ENCODE data around the gene KRR1.

The KRR1 gene

DNA sequence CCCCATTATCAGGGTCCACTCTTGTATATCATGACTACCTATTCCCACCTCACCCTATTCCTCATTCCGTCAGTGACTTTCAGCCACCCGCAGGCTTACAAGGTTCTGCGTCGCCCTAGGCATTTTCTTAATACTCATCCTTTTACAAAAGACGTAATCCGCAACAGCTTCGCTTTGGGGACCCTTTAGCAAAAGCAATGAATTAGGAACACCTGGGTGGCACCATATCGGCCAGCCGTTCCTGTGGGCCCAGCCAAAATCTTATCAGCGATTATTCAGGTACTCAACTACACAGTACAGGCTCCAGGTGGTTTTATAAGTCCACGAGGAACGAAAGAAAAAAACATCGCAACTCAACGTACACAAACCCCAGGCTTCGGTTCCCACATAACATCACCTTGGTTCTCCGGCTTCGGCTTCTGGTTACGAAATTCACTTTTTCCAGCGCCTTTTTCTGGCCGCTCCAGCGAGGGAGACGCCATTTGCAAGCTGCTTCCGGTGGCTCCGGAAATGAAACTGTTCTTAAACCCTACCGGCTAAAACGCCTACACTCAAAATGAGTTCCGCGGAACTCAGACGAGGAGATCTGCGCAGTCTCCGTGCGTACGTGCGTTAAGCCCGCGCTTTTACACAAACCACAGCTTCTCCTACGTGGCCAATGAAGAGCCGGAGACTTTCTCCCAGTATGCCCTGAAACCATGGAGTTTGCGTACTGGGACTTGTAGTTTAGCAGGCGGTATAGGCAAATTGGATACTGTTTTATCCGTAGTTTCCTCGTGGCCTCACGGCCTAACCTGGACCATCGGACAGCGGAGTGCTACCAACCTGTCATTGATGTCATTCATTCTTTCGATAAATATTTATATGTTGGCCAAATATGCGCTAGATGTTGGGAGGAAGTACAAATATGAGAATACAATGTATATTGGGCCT, at the start of gene KRR1:
KRR1 (minus strand) TSS at position 494 of the 933 bp plus-strand sequence; CDS start at position 482, 12 bp downstream.
- ATAC-seq (replicated peaks) (peak; percentile 97 to 98), DNase-seq (peak; percentile 90)
- Mint-ChIP-seq H3K27me3 (no peaks in the 10 kb centered on the region), H3K9me3 (no peaks in the 10 kb centered on the region), H3K4me3 (peak within 1 kb of the TSS; percentile 98 to 99), H3K36me3 (peaks cover 3 to 16% of the 10 kb centered on the region in 2 donors), H3K4me1 (peaks cover 14 to 18% of the 10 kb centered on the region in 2 donors), H3K27ac (peak within 1 kb of the TSS; percentile 99)

DNA sequence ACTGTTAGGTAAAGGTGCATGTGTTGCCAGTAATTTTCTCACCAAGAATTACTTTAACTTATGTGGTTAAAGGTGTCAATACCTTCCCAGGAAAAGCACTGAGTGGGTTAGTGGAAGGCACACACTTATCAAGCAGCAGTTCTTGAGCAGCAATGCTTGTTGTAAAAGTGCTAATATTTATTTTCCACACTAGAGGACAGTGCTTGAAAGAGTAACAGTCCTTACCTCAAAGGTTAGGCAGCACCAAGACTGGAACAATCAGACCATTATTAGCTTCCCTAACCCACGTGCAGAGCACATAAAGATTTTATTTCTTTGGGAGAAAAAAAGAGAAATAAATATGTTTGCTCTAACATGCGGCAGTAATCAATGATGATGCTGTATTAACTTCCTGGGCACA, 48.8 kb upstream of the KRR1 start:
- Mint-ChIP-seq H3K4me1 (no peaks in the 10 kb centered on the region), H3K36me3 (no peaks in the 10 kb centered on the region), H3K27me3 (peaks cover 16 to 18% of the 10 kb centered on the region in 2 donors), H3K9me3 (no peaks in the 10 kb centered on the region), H3K4me3 (no peak overlapping the region), H3K27ac (no peak overlapping the region)
- ATAC-seq (replicated peaks) (no peak), DNase-seq (no peak)

DNA sequence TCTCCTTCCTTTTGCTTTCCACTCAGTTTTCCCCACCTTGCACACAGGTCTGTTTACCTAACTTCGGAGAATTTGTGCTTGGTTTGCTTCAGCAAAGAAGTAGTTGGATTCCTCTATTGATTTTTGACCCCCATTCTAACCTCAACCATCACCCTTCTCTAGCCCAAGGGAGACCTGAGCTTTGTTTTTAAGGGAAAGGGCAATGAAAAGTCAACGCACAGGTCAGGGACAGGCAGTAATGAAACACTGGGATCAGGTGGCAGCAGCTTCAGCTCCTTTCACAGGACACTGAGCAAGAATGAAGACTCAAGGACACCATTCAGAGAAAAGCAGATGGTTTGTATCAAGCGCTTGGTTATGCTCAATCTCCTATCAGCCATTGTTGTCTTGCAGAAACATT, 46.9 kb upstream of the KRR1 start:
- Mint-ChIP-seq H3K36me3 (no peaks in the 10 kb centered on the region), H3K4me1 (no peaks in the 10 kb centered on the region), H3K4me3 (no peak overlapping the region), H3K27me3 (peaks cover 16 to 18% of the 10 kb centered on the region in 2 donors), H3K9me3 (no peaks in the 10 kb centered on the region), H3K27ac (no peak overlapping the region)
- no peak for DNase-seq
- no peak for ATAC-seq (replicated peaks)

DNA sequence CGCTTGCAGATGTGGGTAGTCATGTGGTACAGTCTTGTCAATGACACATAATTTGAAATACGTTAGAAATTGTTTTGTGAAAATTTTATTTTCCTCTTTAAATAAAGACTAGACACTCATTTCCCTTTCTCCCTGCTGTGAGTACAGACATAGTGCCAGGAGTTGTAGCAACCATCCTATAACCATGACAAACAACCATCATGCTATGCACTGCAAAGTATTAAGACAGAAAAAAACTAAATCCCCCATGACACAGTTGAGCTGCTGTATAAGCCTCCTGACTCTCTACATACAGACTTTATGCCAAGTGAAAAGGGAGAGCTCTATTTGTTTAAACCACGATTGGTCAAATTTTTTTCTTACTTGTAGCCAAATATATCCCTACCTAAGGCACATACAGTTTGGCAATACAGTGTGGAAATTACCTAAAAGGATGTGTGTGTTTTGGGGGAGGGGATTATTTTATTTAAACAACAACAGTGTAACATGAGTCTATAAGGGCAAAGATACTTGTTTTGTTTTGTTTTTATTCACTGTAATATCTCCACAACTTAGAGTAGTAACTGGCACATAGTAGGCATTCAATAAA, 45.0 kb upstream of the KRR1 start:
- Mint-ChIP-seq H3K4me3 (no peak overlapping the region), H3K27me3 (peaks cover 11 to 13% of the 10 kb centered on the region in 2 donors), H3K27ac (no peak overlapping the region), H3K36me3 (no peaks in the 10 kb centered on the region), H3K4me1 (no peaks in the 10 kb centered on the region), H3K9me3 (no peaks in the 10 kb centered on the region)
- no peak for ATAC-seq (replicated peaks)
- DNase-seq = no peak

DNA sequence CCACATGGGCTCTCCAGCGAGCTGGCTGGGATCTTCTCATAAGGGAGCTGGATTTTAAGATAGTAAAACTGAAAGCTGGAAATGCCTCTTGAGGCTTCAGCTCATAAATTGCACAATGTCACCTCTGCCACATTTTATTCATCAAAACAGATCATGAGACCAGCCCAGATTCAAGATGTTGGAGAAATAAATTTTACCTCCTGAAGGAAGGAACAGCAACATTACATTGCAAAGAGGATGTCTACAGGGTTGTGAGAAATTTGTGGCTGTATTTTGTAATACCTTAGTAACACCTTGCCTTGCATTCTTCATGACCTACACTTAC, 43.1 kb upstream of the KRR1 start:
- peaks cover 10 to 19% of the 10 kb centered on the region in 2 donors for H3K27me3 Mint-ChIP-seq
- H3K4me1 Mint-ChIP-seq = no peaks in the 10 kb centered on the region
- no peaks in the 10 kb centered on the region for H3K9me3 Mint-ChIP-seq
- no peak for ATAC-seq (replicated peaks)
- no peak overlapping the region for H3K4me3 Mint-ChIP-seq
- H3K27ac Mint-ChIP-seq = no peak overlapping the region
- DNase-seq = no peak
- H3K36me3 Mint-ChIP-seq = no peaks in the 10 kb centered on the region

DNA sequence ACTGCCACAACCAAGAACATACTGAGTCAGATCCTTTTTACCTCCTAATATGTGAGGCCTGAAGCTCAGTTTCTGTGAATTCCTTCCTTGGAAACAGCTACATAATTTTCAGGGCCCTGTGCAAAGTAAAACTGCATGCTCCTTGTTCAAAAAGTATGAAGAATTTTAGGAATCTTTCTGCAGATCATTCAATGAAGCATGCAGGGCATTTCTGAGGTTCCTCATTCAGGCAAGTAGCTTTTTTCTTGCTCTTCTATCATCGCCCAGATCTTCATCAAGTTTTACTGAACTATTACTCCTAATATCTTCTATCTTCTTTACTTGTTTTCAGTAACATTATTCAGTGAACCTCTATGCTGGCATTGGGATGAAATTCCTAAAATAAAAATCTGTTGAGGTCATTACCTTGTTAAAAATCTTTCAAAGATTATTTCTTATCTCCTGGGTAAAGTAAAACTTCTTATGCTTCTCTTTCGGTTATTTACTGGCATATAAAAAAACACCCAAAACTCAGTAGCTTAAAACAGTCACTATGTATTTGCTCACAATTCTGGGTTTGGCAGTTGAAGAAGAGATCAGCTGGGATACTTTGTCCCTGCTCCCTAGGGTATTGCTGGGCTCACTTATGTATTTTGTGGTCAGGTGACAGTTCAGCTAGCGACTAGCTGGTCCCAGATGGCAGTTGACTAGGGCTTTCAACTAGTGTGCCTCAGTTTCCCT, 42.6 kb upstream of the KRR1 start:
- no peak for DNase-seq

DNA sequence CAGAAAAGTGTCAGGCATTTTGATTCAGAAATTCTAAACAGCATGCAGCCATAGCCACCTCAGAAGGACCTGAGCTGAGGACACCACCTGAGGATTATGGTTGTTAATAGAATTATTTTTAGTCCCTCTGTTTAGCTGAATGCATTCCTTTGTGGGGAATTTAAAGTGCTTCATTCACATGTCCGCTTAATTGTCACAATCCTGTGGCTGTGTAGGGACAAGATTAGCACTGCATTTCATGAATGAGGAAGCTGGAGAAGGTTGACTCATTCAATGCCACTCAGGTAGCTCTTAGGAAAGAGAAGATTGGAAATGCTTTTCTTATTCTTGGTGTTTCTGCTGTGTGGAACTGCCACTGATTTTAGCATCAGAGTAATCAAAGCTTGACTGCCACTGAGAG, 42.0 kb upstream of the KRR1 start:
- no peaks in the 10 kb centered on the region for H3K4me1 Mint-ChIP-seq
- peaks cover 10 to 19% of the 10 kb centered on the region in 2 donors for H3K27me3 Mint-ChIP-seq
- H3K27ac Mint-ChIP-seq = no peak overlapping the region
- peak in 1 of 2 donors; percentile 33 for ATAC-seq (replicated peaks)
- no peaks in the 10 kb centered on the region for H3K36me3 Mint-ChIP-seq
- H3K9me3 Mint-ChIP-seq = no peaks in the 10 kb centered on the region
- no peak overlapping the region for H3K4me3 Mint-ChIP-seq
- no peak for DNase-seq

More for the DNA sequence above, 42.6 kb upstream of the KRR1 start:
- no peaks in the 10 kb centered on the region for H3K9me3 Mint-ChIP-seq
- H3K4me3 Mint-ChIP-seq = no peak overlapping the region
- no peaks in the 10 kb centered on the region for H3K36me3 Mint-ChIP-seq
- H3K27me3 Mint-ChIP-seq = peaks cover 10 to 19% of the 10 kb centered on the region in 2 donors
- H3K4me1 Mint-ChIP-seq = no peaks in the 10 kb centered on the region
- ATAC-seq (replicated peaks) = no peak
- H3K27ac Mint-ChIP-seq = no peak overlapping the region

DNA sequence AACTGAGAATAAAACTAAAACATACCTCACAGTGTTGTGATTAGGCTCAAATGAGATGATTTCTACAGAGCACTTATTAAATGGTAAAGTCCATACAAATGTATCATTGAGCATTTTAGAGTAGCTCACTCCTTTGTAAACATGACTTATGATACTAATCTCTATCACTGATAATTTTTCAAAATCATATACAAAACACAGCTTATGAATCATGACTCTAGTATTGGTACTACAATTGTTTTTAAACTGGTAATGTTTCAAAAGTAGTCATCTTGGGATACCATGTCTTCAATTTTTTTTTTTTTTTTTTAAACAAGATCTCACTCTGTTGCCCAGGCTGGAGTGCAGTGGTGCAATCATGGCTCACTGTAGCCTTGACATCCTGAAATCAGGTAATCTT, 40.1 kb upstream of the KRR1 start:
- Mint-ChIP-seq H3K4me3 (no peak overlapping the region), H3K27me3 (peaks cover 14 to 24% of the 10 kb centered on the region in 2 donors), H3K27ac (no peak overlapping the region), H3K4me1 (no peaks in the 10 kb centered on the region), H3K9me3 (no peaks in the 10 kb centered on the region), H3K36me3 (no peaks in the 10 kb centered on the region)
- DNase-seq (no peak), ATAC-seq (replicated peaks) (no peak)

DNA sequence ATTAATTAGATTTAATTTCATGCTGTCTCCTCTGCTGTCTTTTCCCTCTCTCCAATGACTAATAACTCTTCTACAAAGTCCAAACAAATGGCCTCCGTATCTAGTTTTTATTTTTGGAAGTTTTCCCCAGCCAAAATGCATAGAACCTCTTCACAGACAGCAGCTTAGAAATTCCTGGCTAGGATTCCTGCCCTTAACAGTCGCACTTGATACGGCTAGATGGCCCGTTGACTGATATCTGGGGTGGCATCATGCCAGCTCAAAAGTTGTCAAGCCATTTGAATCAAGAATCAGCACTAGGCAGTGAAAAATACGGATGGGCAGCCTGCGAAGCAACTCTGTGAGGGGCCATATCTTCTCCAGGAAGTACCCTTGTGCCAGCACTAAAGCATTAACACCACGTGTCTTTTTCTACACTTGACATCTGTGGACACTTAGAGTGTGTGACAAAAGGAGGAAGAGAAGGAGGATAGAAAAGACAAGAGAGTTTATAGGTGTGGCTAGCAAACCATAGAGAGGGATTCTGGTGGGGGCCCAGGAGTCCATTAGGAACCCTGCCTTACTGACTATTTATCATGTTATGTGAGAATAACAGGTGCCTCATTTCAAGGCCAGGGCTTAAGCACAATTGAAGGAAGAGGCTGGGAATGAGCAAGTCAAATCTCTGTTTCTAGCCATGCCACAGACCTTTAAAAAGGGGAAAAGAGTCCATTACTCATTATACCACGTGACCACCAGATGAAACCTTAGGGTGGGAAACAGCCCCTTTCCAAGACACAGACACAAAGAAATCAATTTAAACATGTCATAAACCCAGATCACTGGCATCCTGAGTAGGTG, 39.2 kb upstream of the KRR1 start:
- Mint-ChIP-seq H3K4me3 (no peak overlapping the region), H3K9me3 (no peaks in the 10 kb centered on the region), H3K4me1 (no peaks in the 10 kb centered on the region), H3K27ac (no peak overlapping the region), H3K36me3 (no peaks in the 10 kb centered on the region), H3K27me3 (peaks cover 18 to 20% of the 10 kb centered on the region in 2 donors)
- peak in 1 of 2 donors; percentile 18 for ATAC-seq (replicated peaks)
- DNase-seq = no peak

DNA sequence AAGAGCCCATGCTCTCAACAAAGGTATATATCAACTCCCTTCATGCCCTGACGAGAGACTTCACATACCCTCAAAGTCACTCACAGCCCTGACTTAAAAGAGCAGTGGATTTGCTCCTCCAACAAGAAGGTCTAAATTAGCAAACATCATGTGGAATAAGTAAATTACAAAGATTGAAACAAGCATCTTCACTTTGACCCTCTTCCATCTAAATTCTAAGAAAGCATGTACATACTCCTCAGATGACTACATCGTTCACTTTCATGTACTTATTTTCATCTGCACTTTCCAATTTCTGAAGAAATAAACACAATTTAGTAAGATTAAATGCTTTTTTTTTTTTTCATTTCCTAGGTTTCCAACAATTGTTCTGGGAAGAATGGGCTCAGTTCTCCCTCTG, 38.6 kb upstream of the KRR1 start:
- DNase-seq = no peak
- no peaks in the 10 kb centered on the region for H3K36me3 Mint-ChIP-seq

DNA sequence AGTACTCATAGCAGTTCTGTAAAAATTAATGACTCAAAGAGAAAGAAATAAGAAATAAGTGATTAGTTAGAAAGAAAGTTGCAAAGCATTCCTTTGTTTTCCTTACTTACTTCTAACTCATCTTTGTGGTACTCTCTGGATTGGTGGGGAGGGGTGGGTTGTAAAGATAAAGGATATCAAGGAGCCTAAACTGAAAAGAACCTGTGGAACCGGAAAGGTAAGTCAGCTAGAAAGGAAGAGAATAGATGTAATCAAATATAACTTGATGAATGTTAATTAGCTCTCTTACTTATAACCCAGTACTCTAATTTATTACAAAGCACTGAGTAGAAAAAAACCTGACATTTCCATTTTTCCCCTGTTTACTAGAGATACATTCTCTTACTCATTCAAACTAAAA, 37.5 kb upstream of the KRR1 start:
- Mint-ChIP-seq H3K4me1 (no peaks in the 10 kb centered on the region), H3K27me3 (peaks cover 26 to 29% of the 10 kb centered on the region in 2 donors), H3K36me3 (no peaks in the 10 kb centered on the region), H3K27ac (no peak overlapping the region), H3K9me3 (no peaks in the 10 kb centered on the region), H3K4me3 (no peak overlapping the region)
- DNase-seq (no peak), ATAC-seq (replicated peaks) (no peak)

More for the DNA sequence above, 38.6 kb upstream of the KRR1 start:
- Mint-ChIP-seq H3K9me3 (no peaks in the 10 kb centered on the region), H3K27me3 (peaks cover 20 to 21% of the 10 kb centered on the region in 2 donors), H3K4me3 (no peak overlapping the region), H3K4me1 (no peaks in the 10 kb centered on the region), H3K27ac (no peak overlapping the region)
- ATAC-seq (replicated peaks) = no peak

DNA sequence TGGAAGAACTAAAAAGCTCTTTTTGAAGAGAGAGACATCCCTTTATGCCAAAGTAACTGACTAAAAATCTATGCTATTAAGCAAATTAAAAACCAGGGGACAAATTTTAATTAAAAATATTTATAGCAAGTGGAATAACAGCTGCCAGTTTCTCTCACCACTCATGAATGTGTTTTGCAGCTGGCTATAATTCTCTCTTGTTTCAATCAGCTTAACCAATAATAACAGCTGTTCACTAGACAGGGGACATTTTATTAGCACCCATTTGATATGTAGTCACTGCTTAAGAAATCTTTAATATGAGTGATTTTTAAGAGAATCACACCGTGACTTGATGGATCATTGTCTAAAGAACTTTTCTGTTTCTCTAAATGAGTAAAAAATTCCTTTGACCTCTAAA, 34.2 kb upstream of the KRR1 start:
- H3K9me3 Mint-ChIP-seq = no peaks in the 10 kb centered on the region
- H3K4me1 Mint-ChIP-seq = no peaks in the 10 kb centered on the region
- no peak overlapping the region for H3K27ac Mint-ChIP-seq
- H3K4me3 Mint-ChIP-seq = no peak overlapping the region
- peaks cover 22 to 29% of the 10 kb centered on the region in 2 donors for H3K27me3 Mint-ChIP-seq
- H3K36me3 Mint-ChIP-seq = no peaks in the 10 kb centered on the region
- no peak for ATAC-seq (replicated peaks)
- DNase-seq = no peak

DNA sequence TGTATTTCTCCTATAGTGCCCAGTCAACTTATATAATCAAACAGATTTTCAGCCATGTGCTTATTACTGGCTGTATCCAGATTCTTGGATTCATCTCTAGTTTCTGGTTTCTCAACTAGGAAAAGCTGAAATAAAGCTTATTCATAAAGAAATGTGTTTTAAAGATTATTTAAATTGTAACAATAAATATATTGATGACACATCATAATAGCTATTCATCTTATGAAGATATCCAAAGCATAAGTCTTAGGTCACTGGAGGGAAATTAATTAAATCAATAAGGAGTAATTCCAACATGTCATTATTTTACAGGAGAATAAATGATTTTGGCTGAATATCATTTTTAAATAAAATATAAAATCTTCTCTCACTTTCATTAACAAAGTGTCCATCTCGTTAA, 32.1 kb upstream of the KRR1 start:
- peaks cover 21 to 33% of the 10 kb centered on the region in 2 donors for H3K27me3 Mint-ChIP-seq
- H3K9me3 Mint-ChIP-seq = no peaks in the 10 kb centered on the region
- DNase-seq (no peak), ATAC-seq (replicated peaks) (no peak)
- no peaks in the 10 kb centered on the region for H3K4me1 Mint-ChIP-seq
- H3K27ac Mint-ChIP-seq = no peak overlapping the region
- no peak overlapping the region for H3K4me3 Mint-ChIP-seq
- no peaks in the 10 kb centered on the region for H3K36me3 Mint-ChIP-seq

DNA sequence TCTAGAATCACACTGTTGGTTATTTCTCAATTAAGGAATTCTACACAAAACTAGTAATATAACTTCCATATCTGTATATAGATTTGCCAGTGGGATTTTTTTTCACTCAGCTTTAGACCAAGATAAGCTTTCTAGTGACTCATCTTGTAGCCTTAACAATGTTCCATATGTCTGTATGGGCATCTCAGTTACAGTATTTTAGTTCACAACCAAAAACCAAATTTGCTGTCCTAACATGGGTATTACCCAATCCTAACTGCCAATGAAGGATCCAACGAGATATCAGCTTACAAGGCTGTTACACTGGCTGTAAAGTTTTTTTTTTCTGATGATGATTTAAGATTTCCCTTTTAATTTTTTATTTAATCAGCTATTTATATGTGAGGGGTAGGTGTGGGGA, 31.5 kb upstream of the KRR1 start:
- no peak overlapping the region for H3K27ac Mint-ChIP-seq
- no peaks in the 10 kb centered on the region for H3K36me3 Mint-ChIP-seq
- no peak overlapping the region for H3K4me3 Mint-ChIP-seq
- H3K4me1 Mint-ChIP-seq = no peaks in the 10 kb centered on the region
- ATAC-seq (replicated peaks) (no peak), DNase-seq (no peak)
- no peaks in the 10 kb centered on the region for H3K9me3 Mint-ChIP-seq
- H3K27me3 Mint-ChIP-seq = peaks cover 25 to 32% of the 10 kb centered on the region in 2 donors
